ENCODE data around the gene ZNF81. TPM values are rescaled to one million over a fixed set of nuclear protein-coding genes. Genes with fewer than 3 reads are reported as not detected.

The ZNF81 gene
- total and polyA plus RNA-seq, 4 donors: 0.75 to 11.8 (median 6.5) TPM

- no peaks in the 10 kb centered on the region for H3K27me3 ChIP-seq (ENCODE audit: control insufficient read depth in 3 of 3, insufficient read depth in 3 of 3, low read length in 2 of 3)
- no peak overlapping the region for H3K4me3 ChIP-seq
- WGBS, 2 donors: 61 to 77% methylated on average over 1 of the region's 1 CpG
- TF ChIP-seq CTCF (IDR thresholded peaks at IDR 0.05; ENCODE audit: control extremely low read depth, extremely low read depth): no peak
- no peak for ATAC-seq (ENCODE audit: insufficient read depth, low FRiP score)
- H3K9ac ChIP-seq (ENCODE audit: insufficient read depth in 1 of 2, low read length in 2 of 2): no peak overlapping the region
- no peaks in the 10 kb centered on the region for H3K9me3 ChIP-seq (ENCODE audit: control insufficient read depth in 4 of 4, insufficient read depth in 3 of 4, low read length in 3 of 4)
- no peak overlapping the region for H3K27ac ChIP-seq (ENCODE audit: low read depth in 1 of 2, low read length in 1 of 2)
- H3K36me3 ChIP-seq (ENCODE audit: control insufficient read depth in 4 of 4, insufficient read depth in 4 of 4, low read length in 4 of 4): peaks cover 2 to 6% (median 3%) of the 10 kb centered on the region in 4 donors
- no peaks in the 10 kb centered on the region for H3K4me1 ChIP-seq (ENCODE audit: control insufficient read depth in 5 of 5, insufficient read depth in 5 of 5, low read length in 5 of 5)
- DNase-seq: no peak
Observed at GRCh38 chrX:47850901-47851300, 14.2 kb downstream of the ZNF81 start.

GRCh38 chrX:47854474-47854873 lies 17.8 kb downstream of the ZNF81 start:
- no peaks in the 10 kb centered on the region for H3K9me3 ChIP-seq (ENCODE audit: control insufficient read depth in 4 of 4, insufficient read depth in 3 of 4, low read length in 3 of 4)
- no peak overlapping the region for H3K4me3 ChIP-seq
- DNase-seq (peak; percentile 36 to 59 (median 59)), ATAC-seq (ENCODE audit: insufficient read depth, low FRiP score) (no peak)
- TF ChIP-seq CTCF (IDR thresholded peaks at IDR 0.05; ENCODE audit: control extremely low read depth, extremely low read depth): peak; percentile 16
- no peak overlapping the region for H3K9ac ChIP-seq (ENCODE audit: insufficient read depth in 1 of 2, low read length in 2 of 2)
- no peak overlapping the region for H3K27ac ChIP-seq (ENCODE audit: low read depth in 1 of 2, low read length in 1 of 2)
- H3K36me3 ChIP-seq (ENCODE audit: control insufficient read depth in 4 of 4, insufficient read depth in 4 of 4, low read length in 4 of 4): peaks cover 0 to 2% (median under 1%) of the 10 kb centered on the region in 4 donors
- WGBS, 2 donors: 57 to 62% methylated on average over 10 of the region's 10 CpGs
- H3K27me3 ChIP-seq (ENCODE audit: control insufficient read depth in 3 of 3, insufficient read depth in 3 of 3, low read length in 2 of 3): no peaks in the 10 kb centered on the region
- no peaks in the 10 kb centered on the region for H3K4me1 ChIP-seq (ENCODE audit: control insufficient read depth in 5 of 5, insufficient read depth in 5 of 5, low read length in 5 of 5)

GRCh38 chrX:47859686-47860085 lies 23.0 kb downstream of the ZNF81 start:
- 49 to 92% methylated on average over 4 of the region's 4 CpGs for WGBS, 2 donors

More at GRCh38 chrX:47859686-47860085, 23.0 kb downstream of the ZNF81 start:
- Histone ChIP-seq H3K27me3 (ENCODE audit: control insufficient read depth in 3 of 3, insufficient read depth in 3 of 3, low read length in 2 of 3) (no peaks in the 10 kb centered on the region), H3K4me1 (ENCODE audit: control insufficient read depth in 5 of 5, insufficient read depth in 5 of 5, low read length in 5 of 5) (peaks cover 0 to 3% (median 0%) of the 10 kb centered on the region in 5 donors), H3K9ac (ENCODE audit: insufficient read depth in 1 of 2, low read length in 2 of 2) (no peak overlapping the region), H3K4me3 (no peak overlapping the region), H3K27ac (ENCODE audit: low read depth in 1 of 2, low read length in 1 of 2) (no peak overlapping the region), H3K9me3 (ENCODE audit: control insufficient read depth in 4 of 4, insufficient read depth in 3 of 4, low read length in 3 of 4) (no peaks in the 10 kb centered on the region), H3K36me3 (ENCODE audit: control insufficient read depth in 4 of 4, insufficient read depth in 4 of 4, low read length in 4 of 4) (peaks cover 0 to 16% (median 0%) of the 10 kb centered on the region in 4 donors)
- ATAC-seq (ENCODE audit: insufficient read depth, low FRiP score): no peak
- no peak for TF ChIP-seq CTCF (IDR thresholded peaks at IDR 0.05; ENCODE audit: control extremely low read depth, extremely low read depth)
- no peak for DNase-seq

Measured in lung (tissue), 12 donors.